HG02588 (cell line): ENCODE data around the gene ZIC4.

Source experiments
- ATAC-seq: cut with Tn5 transposase; IDR thresholded peaks from one replicate; pipeline ENCODE4 v1.9.1; 2021; ENCODE audit warnings: mild to moderate bottlenecking, moderate library complexity; ENCODE audit not compliant: unreplicated experiment

Gene ZIC4

DNA sequence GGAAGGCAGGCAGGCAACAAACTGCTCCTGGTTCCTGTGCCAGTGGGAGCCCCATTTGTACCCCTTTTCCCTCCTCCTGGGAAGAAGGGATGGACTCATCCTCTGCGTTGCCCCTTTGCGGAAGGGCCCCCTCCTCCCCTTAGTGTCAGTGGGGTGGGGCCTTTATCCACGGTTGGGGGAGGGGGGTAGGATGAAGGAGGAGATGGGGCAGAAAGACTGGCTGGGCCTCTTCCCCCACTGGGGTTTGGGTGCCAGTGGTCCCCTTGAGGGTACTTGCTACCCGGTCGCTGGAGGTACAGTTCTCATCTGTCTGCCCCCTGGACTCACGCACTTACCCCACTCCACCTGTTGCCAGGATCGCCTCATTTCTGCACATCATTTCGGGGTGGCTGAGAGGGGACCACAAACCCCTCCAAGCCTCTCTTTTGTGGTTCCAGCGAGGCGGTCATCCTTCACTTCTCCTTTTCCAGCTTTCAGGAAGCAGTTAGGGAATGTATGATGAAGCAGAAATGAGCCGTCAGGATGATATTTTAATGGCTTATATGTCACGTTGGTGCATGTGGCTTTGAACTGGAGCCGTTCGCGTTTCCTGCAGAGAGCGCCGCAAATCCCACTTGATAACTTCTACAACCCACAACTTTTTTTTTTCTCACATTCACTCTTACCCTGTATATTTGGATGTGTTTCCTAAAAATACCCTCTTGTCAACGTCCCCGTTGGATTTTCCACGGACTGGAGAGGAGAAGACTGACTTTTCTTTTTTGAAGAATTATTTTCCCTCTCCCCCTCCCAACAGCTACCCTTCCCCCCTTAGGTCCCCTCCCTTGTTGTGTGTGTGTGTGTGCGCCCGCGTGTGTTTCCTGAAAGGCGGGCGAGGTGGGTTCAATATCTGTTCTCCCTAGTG, at the start of gene ZIC4:
ZIC4 (minus strand) TSS at position 516 of the 904 bp plus-strand sequence. CDS start 3,746 bp downstream, outside the sequence.
- ATAC-seq = no peak

DNA sequence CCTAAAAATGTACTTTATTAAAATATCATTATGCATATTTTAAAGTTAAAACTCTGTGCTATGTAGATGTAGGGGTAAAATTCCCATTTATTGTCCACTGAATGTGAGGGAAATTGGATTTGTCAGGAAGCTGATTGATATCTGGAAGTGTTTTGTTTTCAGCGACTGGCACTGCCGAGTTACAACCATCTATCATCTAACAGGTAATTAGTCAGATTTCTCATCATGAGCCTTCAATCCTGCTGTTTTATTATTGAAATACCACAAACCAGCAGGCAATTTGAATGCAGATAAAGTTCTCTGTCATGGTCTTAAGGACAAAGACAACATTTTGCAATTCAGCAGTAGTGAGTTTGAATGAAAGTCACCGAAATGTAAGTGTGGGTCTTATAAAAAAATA, 43.3 kb upstream of the ZIC4 start:
- no peak for ATAC-seq

DNA sequence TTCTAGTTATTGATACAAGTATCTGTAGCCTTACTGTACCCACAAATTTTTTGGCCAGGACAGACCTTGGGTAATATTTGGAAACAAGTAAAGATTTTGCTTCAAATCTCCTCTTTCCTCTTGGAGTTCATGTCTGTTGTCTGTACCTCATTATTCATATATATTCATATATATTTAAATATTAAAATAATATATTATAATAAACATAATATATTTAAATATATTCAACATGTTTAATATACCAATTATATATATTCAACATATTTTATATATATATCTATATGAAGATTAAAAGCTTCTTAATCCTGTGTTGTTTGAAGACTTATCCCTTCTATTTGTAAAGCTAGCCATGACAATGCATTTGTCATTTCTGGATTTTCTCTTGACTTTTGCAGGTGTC, 40.9 kb upstream of the ZIC4 start:
- no peak for ATAC-seq

DNA sequence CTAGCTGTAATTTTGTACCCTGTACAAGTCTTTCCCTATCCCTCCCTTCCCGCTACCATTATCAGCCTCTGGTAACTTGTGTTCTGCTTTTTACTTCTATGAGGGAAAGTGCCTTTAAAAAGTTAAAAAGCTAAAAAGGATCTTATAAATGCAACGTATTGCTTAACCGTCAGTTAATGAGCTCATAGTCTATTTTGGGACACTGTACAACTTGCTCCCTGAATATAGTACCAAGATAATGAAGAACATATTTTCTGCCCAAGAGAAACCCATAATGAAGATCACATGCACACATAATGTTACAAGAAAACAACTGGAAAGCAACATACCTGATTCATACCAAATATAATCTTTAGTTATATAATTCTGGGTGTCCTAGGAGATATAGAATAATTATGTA, 25.4 kb upstream of the ZIC4 start:
- no peak for ATAC-seq

DNA sequence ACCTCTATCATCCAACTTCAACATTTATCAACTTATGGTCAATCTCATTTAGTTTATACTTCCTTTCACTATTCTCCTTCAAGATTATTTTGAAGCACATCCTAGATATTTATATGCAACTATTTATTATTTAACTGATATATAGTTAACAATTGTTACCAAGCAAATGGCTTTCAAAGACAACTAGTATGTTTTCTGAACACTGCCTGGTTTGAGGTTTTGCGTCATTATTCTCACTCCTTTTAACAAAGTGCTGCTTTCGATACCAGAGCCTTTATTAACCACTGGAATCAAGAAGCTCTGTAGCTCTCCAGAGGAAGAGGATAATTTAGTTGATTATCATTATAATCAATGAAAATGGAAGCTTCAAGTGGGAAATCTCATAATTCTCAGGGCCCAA, 22.4 kb upstream of the ZIC4 start:
- no peak for ATAC-seq

DNA sequence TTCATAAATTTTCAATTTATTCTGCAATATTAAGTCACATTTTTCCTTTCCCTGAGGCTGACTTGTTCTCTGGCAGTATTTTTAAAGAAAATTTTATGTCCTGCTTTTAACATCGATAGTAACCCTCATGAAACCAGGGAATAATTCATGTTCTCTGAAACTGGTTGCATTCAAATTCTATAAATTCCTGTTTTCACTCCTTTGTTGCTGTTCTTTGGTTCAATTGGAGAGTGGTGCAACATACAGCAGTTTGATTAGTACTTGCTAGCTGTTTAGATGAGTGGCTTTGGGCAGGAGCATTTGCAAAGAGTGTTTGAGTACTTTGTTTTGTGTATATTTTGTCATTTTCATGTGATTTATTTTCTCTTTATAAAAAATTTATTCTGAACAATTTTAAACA, 22.0 kb upstream of the ZIC4 start:
- ATAC-seq = no peak

DNA sequence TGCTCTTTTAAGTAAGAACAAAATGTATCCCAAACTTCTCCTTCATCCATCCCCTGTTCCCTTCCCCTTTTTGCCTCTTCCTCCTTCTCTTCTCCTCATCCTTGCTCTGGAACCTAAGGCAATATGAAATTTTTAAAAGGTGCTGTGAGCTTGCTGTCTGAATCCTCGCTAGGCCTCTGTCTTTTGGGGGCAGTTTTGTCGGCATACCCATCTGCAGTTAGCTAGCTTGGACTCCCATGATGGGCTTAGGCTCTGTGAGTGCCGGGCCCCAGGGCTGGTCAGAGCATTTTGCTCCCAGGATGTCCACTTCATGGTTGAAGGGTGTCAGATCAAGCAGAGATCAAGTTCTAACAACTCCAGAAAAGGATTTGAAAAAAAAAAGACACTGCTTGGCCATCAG, 21.4 kb upstream of the ZIC4 start:
- no peak for ATAC-seq

DNA sequence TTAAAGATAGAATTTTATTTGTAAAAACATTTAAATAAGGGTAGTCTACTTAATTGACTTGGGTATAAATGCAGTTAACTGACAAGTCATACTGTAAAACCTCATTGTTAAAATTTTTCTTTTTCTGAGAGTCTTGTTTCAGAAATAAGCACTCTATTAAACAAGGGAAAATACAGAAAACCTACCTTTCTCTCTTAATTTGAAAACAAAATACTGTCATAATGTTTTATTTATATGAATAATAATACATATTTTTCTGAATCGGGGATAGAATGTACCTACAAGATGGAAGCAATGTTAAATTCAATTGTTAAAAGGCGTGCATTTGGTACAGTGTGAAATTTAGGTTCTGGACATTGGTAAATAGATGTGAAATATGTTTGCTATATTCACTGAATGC, 20.6 kb upstream of the ZIC4 start:
- ATAC-seq = no peak

DNA sequence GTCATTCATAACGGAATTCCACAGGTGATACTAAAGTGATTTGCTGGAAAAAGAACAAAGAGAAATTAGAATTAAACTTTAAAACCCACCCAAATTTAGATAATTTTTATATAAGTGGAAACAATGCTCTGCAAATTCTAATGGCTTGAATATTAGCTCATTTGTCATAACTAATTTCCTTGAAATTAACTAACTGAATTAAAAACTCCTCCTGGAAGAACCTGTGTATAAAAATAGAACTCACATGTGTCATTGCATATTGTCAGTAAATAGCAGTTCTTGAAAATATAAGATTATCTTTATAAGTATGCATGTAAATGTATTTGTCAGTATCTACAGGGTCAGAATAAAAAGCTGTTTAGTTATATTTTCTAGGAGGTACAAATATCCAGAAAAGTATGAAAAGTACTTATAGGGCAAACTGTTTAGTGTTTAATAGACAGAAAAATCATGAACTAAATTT, 19.1 kb upstream of the ZIC4 start:
- no peak for ATAC-seq

DNA sequence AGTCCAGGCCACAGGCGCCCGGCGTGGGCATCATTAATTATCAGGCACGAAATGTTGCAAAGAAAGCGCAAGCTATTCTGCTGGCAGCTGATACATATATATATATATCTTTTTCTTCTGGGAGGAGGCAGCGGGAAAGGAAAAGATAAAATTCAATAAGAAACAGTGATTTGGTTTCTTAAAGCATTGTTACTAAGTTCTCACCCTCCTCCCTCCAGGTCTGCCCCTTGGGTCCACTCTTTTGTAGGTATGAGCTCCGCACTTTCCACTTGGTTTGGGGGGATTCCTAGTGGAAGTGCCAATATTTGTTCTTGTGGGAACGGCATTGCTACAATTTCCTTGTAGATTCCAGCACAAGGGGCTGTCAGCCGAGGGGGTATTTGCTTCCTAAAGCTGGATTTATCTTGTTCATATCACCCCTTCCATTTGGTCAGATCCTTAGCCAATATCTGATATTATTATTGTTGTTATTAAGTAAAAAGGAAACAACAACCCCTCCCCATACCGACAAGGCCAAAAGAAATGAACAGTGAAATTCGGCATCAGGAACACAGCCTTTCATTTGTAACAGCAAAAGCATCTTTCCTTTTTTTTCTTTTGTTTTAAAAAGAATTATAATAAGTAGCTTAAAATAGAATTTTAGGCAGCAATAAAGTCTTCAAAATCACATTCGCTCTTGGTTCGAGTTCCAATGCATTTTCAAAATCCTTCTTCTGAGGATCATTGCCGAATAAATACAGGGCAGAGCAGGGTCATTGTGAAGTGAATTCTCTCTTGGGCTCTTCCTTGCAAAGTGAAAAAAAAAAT, 18.4 kb upstream of the ZIC4 start:
- ATAC-seq = no peak

DNA sequence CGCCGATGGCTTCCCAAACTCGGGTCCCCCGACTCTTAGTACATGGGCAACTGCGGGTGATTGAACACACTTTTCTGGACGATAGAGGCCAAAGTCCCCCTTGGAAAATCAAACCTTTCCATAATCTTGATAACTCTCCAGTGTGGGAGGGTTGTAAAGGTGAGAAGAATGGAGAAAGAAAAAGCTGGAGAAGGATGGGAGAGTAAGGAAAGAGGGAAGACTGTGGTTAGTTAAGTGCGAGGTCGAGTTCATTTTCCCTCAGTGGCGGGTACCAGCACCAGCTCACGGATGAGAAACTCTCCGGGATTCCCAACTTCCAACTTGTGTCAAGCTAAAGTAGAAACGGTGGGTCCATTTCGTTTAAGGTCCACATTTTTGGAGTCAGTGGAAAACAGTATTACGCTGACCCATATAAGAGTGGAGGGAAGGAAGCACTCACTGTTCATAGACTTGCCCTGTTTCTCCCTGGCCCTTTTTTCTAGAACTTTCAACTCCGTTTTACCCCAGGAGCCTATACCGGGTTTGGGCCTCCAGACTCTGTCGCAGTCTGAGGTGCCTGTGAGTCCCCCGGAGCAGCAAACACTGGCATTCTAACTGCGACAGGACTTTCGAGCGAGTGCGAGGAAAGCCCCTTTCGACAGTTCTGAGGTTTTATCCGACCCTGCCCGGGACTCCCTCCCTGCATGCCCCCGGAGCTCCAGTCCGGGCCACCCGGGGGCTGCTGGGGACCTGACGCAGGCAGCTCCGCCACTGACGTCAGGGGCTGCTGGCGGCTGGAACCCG, 17.6 kb upstream of the ZIC4 start:
- ATAC-seq = no peak

DNA sequence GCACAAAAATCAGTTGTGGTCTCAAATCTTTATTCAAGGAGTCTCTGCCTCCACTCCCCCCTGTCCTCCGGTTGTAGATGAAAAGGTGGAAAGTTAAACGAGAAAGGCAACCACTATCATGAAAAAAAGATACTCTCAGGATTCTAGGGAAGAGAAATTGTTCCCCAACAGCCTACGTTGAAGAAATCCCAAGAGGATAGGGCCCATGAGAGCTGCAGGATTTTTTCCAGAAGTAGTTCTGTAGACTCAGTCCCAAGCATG, 17.1 kb upstream of the ZIC4 start:
- ATAC-seq = no peak

DNA sequence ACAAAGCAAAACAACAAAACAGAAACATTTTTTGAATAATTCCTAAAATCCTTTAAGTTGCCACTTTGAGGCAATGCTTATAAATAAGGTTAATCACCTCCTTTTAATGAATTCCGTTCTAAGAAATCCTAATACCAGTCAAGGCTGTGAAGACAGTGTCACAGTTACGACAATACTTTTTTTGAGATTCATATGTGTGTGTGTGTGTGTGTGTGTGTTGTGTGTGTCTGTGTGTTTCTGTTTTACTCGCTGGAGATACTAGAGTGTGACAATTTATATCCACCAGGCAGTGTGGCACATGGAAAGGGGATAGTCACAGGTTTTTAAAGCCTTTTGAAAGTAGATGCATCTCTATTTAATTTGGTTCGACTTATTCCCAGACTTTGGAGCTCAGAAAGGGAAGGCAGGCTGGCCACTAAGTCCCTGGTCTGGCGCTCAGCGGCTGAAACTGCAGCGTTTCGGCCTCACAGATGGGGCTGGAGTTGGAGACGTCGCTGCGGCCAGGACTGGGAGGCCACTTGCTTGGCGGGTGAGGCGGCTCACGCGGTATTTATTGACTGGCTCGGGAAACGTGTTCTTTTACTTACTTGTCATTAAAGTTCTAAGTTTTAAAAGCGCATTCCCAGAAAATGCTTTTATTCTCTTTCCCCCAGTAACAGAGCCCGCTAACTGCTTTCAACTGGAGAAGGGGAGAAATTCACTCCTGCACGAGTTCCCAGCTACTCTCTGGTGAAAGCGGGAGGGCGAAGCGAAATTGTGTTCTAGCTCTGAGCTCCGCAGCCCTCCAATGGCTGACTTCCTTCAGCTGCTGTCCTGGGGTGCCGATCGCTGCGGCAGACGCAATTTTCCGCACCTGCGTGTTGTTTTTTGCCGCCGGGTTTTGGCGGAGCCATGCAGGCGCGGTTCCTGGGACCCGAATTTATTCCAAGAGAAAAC, 16.5 kb upstream of the ZIC4 start:
- ATAC-seq = no peak

DNA sequence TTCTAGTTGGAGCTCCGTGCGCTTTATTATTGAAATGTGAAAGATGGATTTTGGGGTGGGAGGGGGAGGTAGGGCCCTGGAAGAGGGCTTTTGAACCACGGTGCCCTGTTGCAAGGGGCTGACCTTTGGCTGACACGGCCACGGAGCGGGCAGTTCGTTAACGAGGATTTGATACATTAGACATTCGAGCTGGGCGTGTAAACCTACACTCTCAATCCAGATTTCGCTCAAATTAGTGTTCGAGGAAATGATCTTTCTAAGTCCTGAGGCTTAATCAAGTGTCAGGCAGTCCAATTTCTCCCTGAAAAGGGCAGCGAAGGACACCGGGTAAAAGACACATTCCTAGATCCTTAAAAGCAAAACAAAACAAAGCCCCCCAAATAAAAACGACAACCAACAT, 15.9 kb upstream of the ZIC4 start:
- no peak for ATAC-seq

DNA sequence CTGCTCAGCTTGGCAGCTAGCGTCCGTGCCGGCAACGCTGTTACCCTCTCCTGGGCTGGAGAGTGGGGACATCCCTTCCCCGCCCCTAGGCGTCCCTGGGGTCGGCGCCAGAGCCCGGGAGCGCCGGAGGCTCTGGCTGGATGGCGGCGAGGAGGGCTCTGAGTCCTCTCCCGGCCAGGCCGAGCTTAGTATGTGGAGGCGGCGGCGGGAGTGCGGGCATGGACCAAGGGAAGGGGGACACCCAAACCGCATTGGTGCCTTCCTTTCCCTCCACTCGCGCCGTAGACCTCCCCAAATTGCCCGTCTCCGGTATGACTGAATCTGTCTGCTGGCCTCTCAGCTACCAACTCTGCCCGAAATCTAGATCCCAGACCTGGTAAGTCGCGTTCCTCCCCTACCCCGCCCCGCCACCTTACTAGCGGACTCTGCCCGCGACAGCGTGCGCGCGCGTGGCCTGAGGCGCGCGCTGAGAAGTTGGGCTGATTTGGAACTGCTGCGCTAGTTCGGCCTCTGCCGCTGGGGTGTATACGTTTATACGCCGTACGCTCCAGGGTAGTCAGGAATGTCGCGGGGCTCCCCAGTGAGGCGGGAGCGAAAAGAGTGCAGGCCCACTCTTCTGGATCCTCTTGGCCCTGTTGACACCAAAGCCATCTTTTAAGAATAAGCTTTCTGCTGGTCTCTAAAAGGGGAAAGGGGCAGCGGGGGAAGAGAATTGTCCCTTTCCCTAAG, 15.0 kb upstream of the ZIC4 start:
- ATAC-seq = no peak

DNA sequence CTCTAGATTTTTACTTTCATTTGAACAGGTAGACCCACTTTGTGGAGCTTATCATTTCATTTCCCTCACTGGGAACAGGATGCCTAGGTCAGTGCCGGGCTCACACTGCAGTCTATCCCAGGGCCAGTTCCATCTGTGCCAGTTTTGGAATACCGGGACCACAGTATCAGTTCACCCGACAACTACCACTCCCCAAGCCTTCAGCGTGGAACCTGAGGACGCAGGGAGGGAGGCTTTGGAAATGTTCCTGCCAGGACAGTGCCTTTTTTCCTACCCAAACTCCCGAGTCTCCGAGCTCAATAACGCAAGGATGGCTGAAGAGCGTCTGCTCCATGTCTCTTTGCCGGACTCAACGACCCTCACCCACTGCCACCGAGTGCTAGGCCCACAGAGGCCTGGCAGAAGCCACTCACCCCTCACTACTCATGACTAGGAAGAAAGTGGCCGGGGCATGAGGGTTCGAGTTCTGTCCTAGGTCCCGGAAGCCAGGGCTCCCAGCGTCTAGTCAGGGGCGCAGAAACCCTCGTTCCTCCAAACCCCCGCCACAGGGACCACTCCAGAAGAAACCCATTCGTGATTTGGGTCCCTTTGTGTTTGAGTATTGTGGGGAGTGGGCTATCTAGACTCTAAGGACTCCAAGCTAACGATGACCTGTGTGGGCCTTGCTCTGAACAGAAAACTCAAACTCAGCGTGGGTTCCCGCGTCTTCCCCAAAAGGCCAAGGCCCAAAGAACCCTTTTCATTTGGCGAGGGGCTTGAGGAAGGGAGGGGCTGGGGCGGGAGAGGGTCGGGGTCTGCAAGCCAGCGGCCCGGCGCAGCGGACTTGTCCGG, 14.2 kb upstream of the ZIC4 start:
- ATAC-seq = no peak

DNA sequence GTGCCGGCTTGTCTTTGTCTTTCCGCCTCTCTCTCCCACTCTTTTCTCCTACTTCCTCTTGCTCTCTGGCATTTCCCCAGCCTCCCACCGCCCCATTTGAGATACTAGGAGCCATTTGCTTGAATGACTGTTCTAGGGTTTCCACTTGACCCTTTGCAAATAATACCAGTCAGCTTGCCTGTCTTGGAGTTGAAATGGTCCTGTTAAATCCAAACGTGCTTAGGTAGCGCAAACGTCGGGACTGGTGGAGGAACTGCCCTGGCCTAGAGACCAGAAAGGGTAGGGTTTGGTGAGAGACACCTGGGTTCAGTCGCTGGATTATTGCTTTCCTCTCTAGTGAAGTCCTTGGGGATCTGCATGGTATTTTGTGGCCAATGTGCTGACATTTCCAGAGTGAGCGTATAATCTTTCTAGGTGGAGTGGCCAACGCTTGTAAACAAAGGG, 13.5 kb upstream of the ZIC4 start:
- no peak for ATAC-seq

DNA sequence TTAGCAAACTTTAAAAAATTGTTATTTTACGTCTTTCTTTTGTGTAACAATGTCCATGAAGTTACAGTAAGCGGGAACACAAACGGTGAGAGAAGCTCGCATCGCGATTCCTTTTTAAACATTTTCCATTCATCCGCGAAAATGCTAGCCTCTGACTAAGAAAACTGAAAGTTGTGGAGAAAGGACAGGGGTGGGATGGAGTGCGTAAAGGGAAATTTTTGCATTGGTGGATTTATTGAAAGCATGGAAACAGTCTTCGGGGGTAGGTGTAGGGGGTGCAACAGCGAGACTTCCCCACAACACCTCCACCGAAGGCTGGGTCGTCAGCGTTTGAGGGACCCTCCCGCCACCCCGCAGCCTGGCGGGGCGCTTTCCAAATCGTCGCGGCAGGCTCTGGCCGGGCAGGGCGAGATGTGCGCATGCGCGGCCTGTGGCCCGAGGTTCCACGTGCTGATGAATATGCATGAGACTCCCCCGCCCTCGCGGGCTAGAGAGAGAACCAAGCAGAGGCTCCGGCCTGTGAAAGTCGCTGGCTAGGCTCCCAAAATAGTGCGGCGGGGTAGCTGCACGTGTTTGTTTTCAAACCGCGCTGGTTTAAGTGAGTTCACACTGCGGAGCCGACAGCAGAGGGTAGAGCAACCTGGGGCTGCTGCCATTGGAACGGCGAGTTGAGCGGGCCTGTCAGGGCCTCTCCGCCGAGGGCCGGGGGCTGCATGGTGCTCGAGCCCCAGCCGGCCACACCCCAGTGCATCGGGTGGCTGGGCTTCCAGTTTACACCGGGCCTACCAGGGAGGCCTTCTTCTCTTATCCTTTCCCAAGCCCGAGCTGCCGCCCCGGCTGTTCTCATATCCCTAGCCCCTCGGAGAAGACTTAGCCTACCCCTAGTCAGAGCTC, 12.7 kb upstream of the ZIC4 start:
- ATAC-seq = no peak
